SJCRH30 (cell line): ENCODE results near the gene PHF11. TPM values are rescaled to one million over a fixed set of nuclear protein-coding genes. Genes with fewer than 3 reads are reported as not detected.
"Not testable (repeated sequence)": the region's sequence is repeated elsewhere in the genome, so short reads cannot be mapped to it uniquely, and the experiment has no call there.

Source experiments
- DNase-seq, 2 experiments: peaks; one replicate each; pipeline ENCODE4 v3.0.0-alpha.2; 2015 to 2020
- H3K27ac ChIP-seq: fragments of 250-450 bp; sonication (Bioruptor Pico); 2 replicates; pipeline ENCODE4 v1.5.1; 2020; ENCODE audit warnings: mild to moderate bottlenecking, moderate library complexity
- H3K27me3 ChIP-seq: fragments of 250-450 bp; sonication (Bioruptor Pico); 2 replicates; pipeline ENCODE4 v1.5.1; 2020; ENCODE audit warnings: mild to moderate bottlenecking, moderate library complexity
- H3K36me3 ChIP-seq: fragments of 250-450 bp; sonication (Bioruptor Pico); 2 replicates; pipeline ENCODE4 v1.5.1; 2020; ENCODE audit warnings: mild to moderate bottlenecking, moderate library complexity
- H3K4me1 ChIP-seq: fragments of 250-450 bp; sonication (Bioruptor Pico); 2 replicates; pipeline ENCODE4 v1.5.1; 2020; ENCODE audit warnings: mild to moderate bottlenecking, moderate library complexity
- H3K4me3 ChIP-seq: fragments of 250-450 bp; sonication (Bioruptor Pico); 2 replicates; pipeline ENCODE4 v1.5.1; 2020; ENCODE audit warnings: mild to moderate bottlenecking, moderate library complexity
- H3K9me3 ChIP-seq: fragments of 250-450 bp; sonication (Bioruptor Pico); replicated peaks from 2 replicates; pipeline ENCODE4 v1.5.1; 2020; ENCODE audit warnings: mild to moderate bottlenecking, moderate library complexity
- total RNA-seq: library from RNA; depleted of rRNA; stranded (reverse); fragments of >200 nt; shearing (Covaris generic); gene quantifications from 2 replicates; pipeline ENCODE4 v1.2.3, GENCODE V29; 2014

Gene PHF11
- total RNA-seq, 1 experiment from 2014 or later: not detected

GRCh38 chr13:49546561-49546960, 50.8 kb downstream of the PHF11 start:
- H3K4me3 ChIP-seq: no peak overlapping the region
- H3K4me1 ChIP-seq: no peaks in the 10 kb centered on the region
- DNase-seq: peak in 1 of 2 experiments; percentile 5
- H3K36me3 ChIP-seq: peaks cover 30% of the 10 kb centered on the region
- H3K9me3 ChIP-seq: no peaks in the 10 kb centered on the region
- H3K27me3 ChIP-seq: no peaks in the 10 kb centered on the region
- no peak overlapping the region for H3K27ac ChIP-seq

DNA sequence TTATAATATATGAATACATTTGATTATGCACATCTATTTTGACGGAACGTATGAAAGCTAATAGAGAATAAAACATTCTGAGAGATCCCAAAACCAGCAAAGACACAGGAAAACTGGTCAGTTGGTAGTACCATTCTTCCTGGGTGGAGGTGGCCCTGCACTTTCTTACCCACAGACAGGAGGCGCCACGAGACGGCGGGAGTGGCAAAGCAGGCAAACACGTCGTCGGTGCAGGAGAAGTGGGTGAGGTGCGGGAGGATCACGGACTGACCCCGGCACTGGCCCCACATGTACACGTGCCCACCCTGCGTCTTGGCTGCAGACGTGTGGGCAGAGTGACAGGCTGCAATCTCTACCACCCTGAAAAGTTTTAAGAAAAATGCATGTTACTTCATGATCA, 53.5 kb downstream of the PHF11 start:
- Histone ChIP-seq H3K27me3 (no peaks in the 10 kb centered on the region), H3K9me3 (no peaks in the 10 kb centered on the region), H3K36me3 (peaks cover 28% of the 10 kb centered on the region), H3K4me3 (no peak overlapping the region), H3K4me1 (no peaks in the 10 kb centered on the region), H3K27ac (no peak overlapping the region)
- DNase-seq: no peak

GRCh38 chr13:49550942-49551644, 55.3 kb downstream of the PHF11 start:
- Histone ChIP-seq H3K9me3 (no peaks in the 10 kb centered on the region), H3K27ac (no peak overlapping the region), H3K4me3 (no peak overlapping the region), H3K27me3 (no peaks in the 10 kb centered on the region), H3K36me3 (peaks cover 19% of the 10 kb centered on the region), H3K4me1 (no peaks in the 10 kb centered on the region)
- DNase-seq: no peak

DNA sequence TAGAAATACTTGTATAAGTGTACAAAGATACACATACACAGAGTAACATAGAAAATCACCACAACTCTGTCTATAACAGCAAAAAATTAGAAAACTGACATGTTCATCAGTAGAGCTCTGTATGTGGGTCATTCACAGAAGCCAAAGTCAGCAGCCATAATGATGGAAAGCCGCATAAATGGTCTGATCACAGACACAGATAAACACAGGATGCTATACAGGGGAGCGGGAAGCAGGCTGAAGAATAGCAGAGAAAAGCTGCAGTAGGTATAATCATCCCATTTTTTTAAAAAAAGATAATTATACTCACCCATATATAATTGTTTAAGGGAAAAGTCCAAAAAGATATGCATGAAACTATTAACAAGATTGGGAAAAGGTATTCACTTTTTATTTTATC, 58.1 kb downstream of the PHF11 start:
- Histone ChIP-seq H3K4me1 (no peaks in the 10 kb centered on the region), H3K4me3 (no peak overlapping the region), H3K9me3 (no peaks in the 10 kb centered on the region), H3K27me3 (no peaks in the 10 kb centered on the region), H3K36me3 (peaks cover 14% of the 10 kb centered on the region), H3K27ac (no peak overlapping the region)
- DNase-seq: no peak

- no peaks in the 10 kb centered on the region for H3K27me3 ChIP-seq
- DNase-seq: no peak
- no peaks in the 10 kb centered on the region for H3K4me1 ChIP-seq
- no peaks in the 10 kb centered on the region for H3K9me3 ChIP-seq
- peaks cover 15% of the 10 kb centered on the region for H3K36me3 ChIP-seq
- H3K27ac ChIP-seq: no peak overlapping the region
- no peak overlapping the region for H3K4me3 ChIP-seq
Observed at GRCh38 chr13:49554387-49554786, 58.6 kb downstream of the PHF11 start.

GRCh38 chr13:49559006-49559405, 63.3 kb downstream of the PHF11 start:
- H3K27me3 ChIP-seq: no peaks in the 10 kb centered on the region
- DNase-seq: no peak
- H3K4me1 ChIP-seq: no peaks in the 10 kb centered on the region
- no peak overlapping the region for H3K27ac ChIP-seq
- H3K9me3 ChIP-seq: no peaks in the 10 kb centered on the region
- H3K4me3 ChIP-seq: no peak overlapping the region
- H3K36me3 ChIP-seq: peaks cover 18% of the 10 kb centered on the region

DNA sequence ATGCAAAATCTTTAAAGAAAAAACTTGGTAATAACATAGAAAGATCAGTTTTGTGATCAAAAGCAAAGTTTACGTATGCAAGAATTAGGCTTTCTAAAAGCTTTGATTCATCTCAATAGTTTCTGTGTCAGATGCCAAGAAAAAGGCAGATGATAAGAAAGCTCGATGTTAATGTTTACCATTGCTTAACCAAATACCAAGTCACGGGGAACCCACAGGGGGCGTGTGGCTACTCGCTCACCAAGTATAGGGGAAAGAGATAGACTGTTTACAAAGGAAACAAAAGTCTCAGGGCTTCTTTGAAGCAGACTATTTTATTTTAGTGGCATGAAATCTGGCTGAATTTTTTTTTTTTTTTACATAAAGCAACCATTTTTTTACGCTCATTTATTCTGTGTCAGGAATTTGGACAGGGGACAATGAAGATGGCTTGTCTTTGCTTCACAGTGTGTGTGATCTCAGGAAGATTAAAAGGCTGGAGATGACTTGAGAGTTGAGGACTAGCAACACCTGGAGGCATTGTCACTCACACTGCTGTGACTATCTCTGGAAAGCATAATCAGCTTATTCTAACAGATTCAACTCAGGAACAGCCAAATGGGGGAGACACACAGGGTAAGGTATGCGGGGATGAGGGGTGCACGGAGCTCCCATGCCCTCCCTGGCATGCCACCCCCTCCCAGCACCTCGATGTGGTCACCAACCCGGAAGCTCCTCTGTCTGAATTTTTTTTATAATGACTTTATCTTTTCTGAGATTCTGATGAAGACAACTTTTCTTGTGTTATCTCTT, 64.7 kb downstream of the PHF11 start:
- H3K27me3 ChIP-seq: no peaks in the 10 kb centered on the region
- no peaks in the 10 kb centered on the region for H3K9me3 ChIP-seq
- H3K36me3 ChIP-seq: peaks cover 20% of the 10 kb centered on the region
- H3K4me3 ChIP-seq: no peak overlapping the region
- H3K4me1 ChIP-seq: no peaks in the 10 kb centered on the region
- H3K27ac ChIP-seq: no peak overlapping the region
- DNase-seq: no peak

DNA sequence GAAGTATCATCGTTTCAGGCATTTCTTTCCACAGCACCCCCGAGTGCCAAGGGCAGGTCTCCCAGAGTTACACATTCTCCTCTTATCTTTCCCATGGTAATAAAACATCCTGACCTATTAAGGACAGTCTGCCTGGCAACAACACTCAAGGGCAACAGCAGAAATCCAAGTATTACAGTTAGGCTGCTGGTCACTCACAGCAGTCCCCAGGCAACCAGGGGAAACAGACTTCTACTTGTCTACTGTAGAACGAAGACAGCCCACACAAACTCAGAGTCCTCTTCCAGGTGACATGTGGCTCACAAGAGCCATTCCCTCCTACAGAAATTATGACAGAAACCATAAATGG, 65.3 kb downstream of the PHF11 start:
- DNase-seq: no peak
- no peaks in the 10 kb centered on the region for H3K27me3 ChIP-seq
- H3K4me3 ChIP-seq: no peak overlapping the region
- no peaks in the 10 kb centered on the region for H3K9me3 ChIP-seq
- H3K4me1 ChIP-seq: no peaks in the 10 kb centered on the region
- H3K36me3 ChIP-seq: peaks cover 21% of the 10 kb centered on the region
- no peak overlapping the region for H3K27ac ChIP-seq

GRCh38 chr13:49563516-49563915, 67.8 kb downstream of the PHF11 start:
- no peak for DNase-seq
- Histone ChIP-seq H3K27ac (no peak overlapping the region), H3K4me3 (no peak overlapping the region), H3K36me3 (peaks cover 24% of the 10 kb centered on the region), H3K27me3 (no peaks in the 10 kb centered on the region), H3K4me1 (no peaks in the 10 kb centered on the region), H3K9me3 (no peaks in the 10 kb centered on the region)

DNA sequence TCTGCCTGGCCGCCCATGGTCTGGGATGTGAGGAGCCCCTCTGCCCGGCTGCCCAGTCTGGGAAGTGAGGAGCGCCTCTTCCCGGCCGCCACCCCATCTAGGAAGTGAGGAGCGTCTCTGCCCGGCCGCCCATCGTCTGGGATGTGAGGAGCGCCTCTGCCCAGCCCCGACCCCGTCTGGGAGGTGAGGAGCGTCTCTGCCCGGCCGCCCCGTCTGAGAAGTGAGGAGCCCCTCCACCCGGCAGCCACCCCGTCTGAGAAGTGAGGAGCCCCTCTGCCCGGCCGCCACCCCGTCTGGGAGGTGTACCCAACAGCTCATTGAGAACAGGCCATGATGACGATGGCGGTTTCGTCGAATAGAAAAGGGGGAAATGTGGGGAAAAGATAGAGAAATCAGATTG, 69.7 kb downstream of the PHF11 start:
- not testable (repeated sequence) for H3K4me1 ChIP-seq, H3K27me3 ChIP-seq, H3K27ac ChIP-seq, DNase-seq, H3K9me3 ChIP-seq, H3K4me3 ChIP-seq
- H3K36me3 ChIP-seq: peaks cover 16% of the 10 kb centered on the region

DNA sequence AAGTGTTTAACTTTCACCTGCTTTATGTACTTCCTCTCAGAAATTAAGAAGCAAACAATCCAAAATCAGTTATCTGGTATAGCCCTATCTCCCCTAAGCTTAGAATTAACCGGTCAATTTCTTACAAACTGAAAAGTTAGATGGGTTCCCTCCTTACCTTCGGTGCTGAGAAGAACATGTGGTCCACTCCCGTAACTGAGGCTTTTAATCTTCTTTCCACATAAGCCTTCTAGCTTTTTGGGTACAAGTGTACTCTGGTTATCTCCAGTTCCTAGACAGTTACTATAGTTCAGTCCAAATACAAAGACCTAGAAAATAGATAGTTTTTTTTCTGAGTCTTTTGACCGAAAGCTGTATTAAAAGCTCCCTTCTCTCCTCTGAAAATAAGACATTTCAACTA, 70.7 kb downstream of the PHF11 start:
- no peak for DNase-seq
- Histone ChIP-seq H3K4me3 (no peak overlapping the region), H3K4me1 (no peaks in the 10 kb centered on the region), H3K27ac (no peak overlapping the region), H3K36me3 (peaks cover 12% of the 10 kb centered on the region), H3K27me3 (no peaks in the 10 kb centered on the region), H3K9me3 (no peaks in the 10 kb centered on the region)

DNA sequence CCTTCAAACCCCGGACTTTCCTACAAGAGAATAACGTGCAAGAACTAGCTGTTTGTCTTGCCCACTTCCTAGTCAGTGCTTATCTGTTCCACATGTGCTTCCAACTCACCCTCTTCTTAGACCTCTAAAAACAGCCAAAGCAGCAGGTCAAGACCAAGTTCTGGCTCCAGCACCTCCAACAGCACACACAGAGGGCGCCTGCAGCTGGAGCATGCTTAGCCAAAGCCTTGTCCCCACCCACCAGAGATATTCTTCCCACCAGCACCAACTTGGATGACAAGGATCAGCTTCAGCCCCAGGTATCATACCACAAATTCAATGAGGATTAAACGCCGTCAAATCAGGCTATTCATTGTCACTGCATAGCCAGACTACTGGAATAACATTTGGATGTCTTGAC, 71.7 kb downstream of the PHF11 start:
- no peaks in the 10 kb centered on the region for H3K27me3 ChIP-seq
- peaks cover 12% of the 10 kb centered on the region for H3K36me3 ChIP-seq
- no peaks in the 10 kb centered on the region for H3K9me3 ChIP-seq
- no peaks in the 10 kb centered on the region for H3K4me1 ChIP-seq
- H3K27ac ChIP-seq: no peak overlapping the region
- H3K4me3 ChIP-seq: no peak overlapping the region
- no peak for DNase-seq

DNA sequence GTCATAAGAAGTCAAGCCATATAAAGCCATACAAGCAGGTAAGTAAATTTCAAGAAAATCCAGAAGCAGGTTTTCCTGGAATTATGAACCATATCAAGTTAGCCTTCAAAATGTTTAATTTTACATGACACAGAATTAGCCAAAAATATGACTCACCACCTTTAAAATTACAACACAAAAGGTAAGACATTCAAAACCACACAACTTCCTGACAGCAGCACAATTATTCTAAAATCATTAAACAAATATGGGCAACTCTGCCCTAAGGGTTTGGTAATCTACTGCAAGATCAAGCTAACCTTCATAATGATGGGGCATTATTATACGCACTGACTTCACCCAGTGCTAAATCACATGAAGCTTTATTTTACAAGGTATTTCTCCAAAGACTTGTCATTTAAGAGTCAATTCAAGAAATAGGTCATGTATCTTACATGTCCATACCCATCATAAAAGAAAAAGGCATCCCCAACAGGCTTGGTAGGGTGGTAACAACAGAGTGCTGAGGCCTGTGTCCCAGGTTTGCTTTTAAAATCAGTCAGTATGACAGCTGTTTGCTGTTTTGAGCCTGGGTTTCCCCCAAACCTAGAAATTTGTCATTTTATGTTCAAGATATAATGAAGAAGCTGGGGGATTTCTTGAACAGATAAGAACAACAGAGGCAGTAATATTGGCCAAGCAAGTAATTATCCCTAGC, 74.4 kb downstream of the PHF11 start:
- no peak overlapping the region for H3K27ac ChIP-seq
- peaks cover 9% of the 10 kb centered on the region; the same call in 1 of the 2 replicates for H3K36me3 ChIP-seq
- no peaks in the 10 kb centered on the region for H3K4me1 ChIP-seq
- no peaks in the 10 kb centered on the region for H3K9me3 ChIP-seq
- no peak for DNase-seq
- H3K4me3 ChIP-seq: no peak overlapping the region
- H3K27me3 ChIP-seq: no peaks in the 10 kb centered on the region

GRCh38 chr13:49571299-49572240, 75.8 kb downstream of the PHF11 start:
- no peaks in the 10 kb centered on the region for H3K27me3 ChIP-seq
- peaks cover 5% of the 10 kb centered on the region; the same call in 1 of the 2 replicates for H3K36me3 ChIP-seq
- H3K4me1 ChIP-seq: no peaks in the 10 kb centered on the region
- no peak for DNase-seq
- H3K9me3 ChIP-seq: no peaks in the 10 kb centered on the region
- no peak overlapping the region for H3K27ac ChIP-seq
- H3K4me3 ChIP-seq: no peak overlapping the region
